Right lobe of liver (tissue), 4 donors: Measurements from ENCODE around the gene ATAD3A.
"Not testable (repeated sequence)": the region's sequence is repeated elsewhere in the genome, so short reads cannot be mapped to it uniquely, and the experiment has no call there.

ENCODE experiments used
- POLR2A ChIP-seq: fragments of 450-650 bp; IDR thresholded peaks from one replicate; pipeline ENCODE4 v1.6.1; 2017; ENCODE audit warnings: antibody characterized with exemption, mild to moderate bottlenecking
- TF ChIP-seq, protein P1 (sequence below), 4 donors: fragments of 200-600 bp in 3 of 4; fragments of 450-650 bp in 1 of 4; IDR thresholded peaks; one replicate each; pipeline versions ENCODE4 v1.5.1 to v1.8.0; 2016 to 2022; ENCODE audit warnings: antibody characterized with exemption in 4 of 4, mild to moderate bottlenecking in 2 of 4
- donor health status: DM: no; HTN: no; CAD: no.
- donor health status: DM: no; HTN: no; CAD: no.
- donor health status: DM: no; HTN: yes; CAD: no.

DNA sequence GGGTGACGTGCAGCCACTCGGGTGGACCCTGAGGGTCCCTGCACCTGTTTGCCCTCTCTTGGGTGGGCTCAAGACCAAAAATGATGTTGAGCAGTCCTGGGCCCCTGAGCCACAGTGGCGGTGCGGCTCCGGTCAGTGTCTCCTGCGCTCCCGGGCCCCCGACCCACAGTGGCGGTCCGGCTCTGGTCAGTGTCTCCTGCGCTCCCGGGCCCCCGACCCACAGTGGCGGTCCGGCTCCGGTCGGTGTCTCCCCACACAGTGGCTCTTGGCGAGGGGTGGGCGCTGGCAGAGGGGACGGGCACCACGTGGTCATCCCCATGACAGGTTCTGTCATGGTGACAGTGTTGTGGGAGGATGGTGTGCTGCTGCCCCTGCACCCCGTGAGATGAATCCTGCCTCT lies 17.7 kb upstream of the ATAD3A start:
- TF ChIP-seq, protein P1, sequence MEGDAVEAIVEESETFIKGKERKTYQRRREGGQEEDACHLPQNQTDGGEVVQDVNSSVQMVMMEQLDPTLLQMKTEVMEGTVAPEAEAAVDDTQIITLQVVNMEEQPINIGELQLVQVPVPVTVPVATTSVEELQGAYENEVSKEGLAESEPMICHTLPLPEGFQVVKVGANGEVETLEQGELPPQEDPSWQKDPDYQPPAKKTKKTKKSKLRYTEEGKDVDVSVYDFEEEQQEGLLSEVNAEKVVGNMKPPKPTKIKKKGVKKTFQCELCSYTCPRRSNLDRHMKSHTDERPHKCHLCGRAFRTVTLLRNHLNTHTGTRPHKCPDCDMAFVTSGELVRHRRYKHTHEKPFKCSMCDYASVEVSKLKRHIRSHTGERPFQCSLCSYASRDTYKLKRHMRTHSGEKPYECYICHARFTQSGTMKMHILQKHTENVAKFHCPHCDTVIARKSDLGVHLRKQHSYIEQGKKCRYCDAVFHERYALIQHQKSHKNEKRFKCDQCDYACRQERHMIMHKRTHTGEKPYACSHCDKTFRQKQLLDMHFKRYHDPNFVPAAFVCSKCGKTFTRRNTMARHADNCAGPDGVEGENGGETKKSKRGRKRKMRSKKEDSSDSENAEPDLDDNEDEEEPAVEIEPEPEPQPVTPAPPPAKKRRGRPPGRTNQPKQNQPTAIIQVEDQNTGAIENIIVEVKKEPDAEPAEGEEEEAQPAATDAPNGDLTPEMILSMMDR (IDR thresholded peaks at IDR 0.05) = not testable (repeated sequence)
- not testable (repeated sequence) for TF ChIP-seq POLR2A
